ENCODE measurements around the gene CCDC106. TPM values are rescaled to one million over a fixed set of nuclear protein-coding genes. Genes with fewer than 3 reads are reported as not detected.

The CCDC106 gene
- total RNA-seq, 6 experiments from 2014 or later = 6.1 to 19.7 (median 9.8) TPM

DNA sequence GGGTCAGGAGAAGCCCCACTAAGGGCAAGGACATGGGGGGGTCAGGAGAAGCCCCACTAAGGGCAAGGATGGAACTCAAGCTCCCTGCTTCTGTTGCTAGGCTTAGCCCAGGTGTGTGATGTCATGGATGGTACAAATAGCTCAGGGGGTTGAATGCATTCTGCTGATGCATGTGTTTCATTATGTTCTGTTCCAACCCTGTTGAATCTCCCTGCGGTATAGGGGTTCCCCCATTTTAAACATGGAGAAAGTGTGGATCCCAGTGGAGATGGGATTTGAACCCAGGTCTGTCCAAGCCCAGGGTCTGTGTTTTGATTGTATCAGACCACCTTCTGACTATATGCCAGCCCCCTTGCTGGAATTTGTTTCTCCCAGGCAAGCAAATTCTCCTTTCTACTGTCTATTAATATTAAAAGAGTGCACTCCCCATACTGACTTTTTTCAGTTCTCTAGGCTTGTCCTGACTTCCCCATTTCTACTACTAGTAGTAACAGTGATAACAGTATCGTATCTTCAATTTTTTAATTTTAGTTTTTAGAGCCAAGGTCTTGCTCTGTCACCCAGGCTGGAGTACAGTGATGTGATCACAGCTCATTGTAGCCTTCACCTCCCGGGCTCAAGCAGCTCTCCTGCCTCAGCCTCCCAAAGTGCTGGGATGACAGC is 35.9 kb upstream of the CCDC106 start:
- DNase-seq = no peak
- no peak for ATAC-seq
- intact Hi-C loops (cut with DNase I) = no loop called here
- WGBS (ENCODE audit: insufficient coverage, low coverage, low lambda C conversion rate, missing lambda C conversion rate) = 66% methylated on average over 3 of the region's 3 CpGs
- no peaks in the 10 kb centered on the region for H3K4me1 ChIP-seq
- H3K4me3 ChIP-seq = no peak overlapping the region
- peaks cover 0 to 14% (median 0%) of the 10 kb centered on the region in 4 donors for H3K36me3 ChIP-seq
- H3K9me3 ChIP-seq = no peaks in the 10 kb centered on the region
- TF ChIP-seq, protein P1, sequence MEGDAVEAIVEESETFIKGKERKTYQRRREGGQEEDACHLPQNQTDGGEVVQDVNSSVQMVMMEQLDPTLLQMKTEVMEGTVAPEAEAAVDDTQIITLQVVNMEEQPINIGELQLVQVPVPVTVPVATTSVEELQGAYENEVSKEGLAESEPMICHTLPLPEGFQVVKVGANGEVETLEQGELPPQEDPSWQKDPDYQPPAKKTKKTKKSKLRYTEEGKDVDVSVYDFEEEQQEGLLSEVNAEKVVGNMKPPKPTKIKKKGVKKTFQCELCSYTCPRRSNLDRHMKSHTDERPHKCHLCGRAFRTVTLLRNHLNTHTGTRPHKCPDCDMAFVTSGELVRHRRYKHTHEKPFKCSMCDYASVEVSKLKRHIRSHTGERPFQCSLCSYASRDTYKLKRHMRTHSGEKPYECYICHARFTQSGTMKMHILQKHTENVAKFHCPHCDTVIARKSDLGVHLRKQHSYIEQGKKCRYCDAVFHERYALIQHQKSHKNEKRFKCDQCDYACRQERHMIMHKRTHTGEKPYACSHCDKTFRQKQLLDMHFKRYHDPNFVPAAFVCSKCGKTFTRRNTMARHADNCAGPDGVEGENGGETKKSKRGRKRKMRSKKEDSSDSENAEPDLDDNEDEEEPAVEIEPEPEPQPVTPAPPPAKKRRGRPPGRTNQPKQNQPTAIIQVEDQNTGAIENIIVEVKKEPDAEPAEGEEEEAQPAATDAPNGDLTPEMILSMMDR (IDR thresholded peaks at IDR 0.05) = no peak
- TF ChIP-seq POLR2A (IDR thresholded peaks at IDR 0.05) = no peak
- no peaks in the 10 kb centered on the region for H3K27me3 ChIP-seq
- no peak overlapping the region for H3K27ac ChIP-seq

DNA sequence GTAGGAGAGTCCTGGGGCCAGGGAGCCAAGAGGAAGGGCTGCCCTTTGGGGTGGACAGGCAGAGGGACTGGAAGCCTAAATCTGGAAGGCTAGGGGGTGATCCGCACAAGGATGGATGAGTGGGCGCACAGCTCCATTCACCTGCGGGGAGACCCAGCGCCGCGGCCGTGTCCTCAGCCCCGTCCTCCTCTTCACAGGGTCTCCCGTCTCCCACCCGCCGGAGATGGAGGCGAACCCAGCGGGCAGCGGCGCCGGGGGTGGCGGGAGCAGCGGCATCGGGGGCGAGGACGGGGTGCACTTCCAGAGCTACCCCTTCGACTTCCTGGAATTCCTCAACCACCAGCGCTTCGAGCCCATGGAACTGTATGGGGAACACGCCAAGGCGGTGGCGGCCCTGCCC is 34.6 kb upstream of the CCDC106 start:
- Histone ChIP-seq H3K27ac (no peak overlapping the region), H3K36me3 (peaks cover 0 to 14% (median 0%) of the 10 kb centered on the region in 4 donors), H3K4me3 (no peak overlapping the region), H3K9me3 (no peaks in the 10 kb centered on the region), H3K4me1 (no peaks in the 10 kb centered on the region), H3K27me3 (no peaks in the 10 kb centered on the region)
- 100% methylated on average over 3 of the region's 27 CpGs for WGBS (ENCODE audit: insufficient coverage, low coverage, low lambda C conversion rate, missing lambda C conversion rate)
- intact Hi-C loops (cut with DNase I) = no loop called here
- ATAC-seq (no peak), DNase-seq (no peak)
- TF ChIP-seq, protein P1 (IDR thresholded peaks at IDR 0.05) = no peak
- TF ChIP-seq POLR2A (IDR thresholded peaks at IDR 0.05) = no peak

DNA sequence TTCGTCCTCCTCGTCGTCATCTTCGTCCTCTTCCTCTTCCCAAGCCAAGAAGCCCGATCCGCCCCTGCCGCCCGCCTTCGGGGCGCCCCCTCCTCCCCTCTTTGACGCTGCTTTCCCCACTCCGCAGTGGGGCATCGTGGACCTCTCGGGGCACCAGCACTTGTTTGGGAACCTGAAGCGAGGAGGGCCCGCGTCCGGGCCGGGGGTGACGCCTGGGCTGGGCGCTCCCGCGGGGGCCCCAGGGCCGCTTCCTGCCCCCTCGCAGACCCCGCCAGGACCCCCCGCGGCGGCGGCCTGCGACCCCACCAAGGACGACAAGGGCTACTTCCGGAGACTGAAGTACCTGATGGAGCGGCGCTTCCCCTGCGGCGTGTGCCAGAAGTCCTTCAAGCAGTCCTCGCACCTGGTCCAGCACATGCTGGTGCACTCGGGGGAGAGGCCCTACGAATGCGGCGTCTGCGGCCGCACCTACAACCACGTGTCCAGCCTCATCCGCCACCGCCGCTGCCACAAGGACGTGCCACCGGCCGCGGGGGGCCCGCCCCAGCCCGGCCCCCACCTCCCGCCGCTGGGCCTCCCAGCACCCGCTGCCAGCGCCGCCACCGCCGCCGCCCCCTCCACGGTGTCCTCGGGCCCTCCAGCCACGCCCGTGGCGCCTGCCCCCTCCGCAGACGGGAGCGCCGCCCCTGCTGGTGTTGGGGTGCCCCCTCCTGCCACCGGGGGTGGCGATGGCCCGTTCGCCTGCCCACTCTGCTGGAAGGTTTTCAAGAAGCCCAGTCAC is 33.9 kb upstream of the CCDC106 start:
- no peaks in the 10 kb centered on the region for H3K27me3 ChIP-seq
- intact Hi-C loops (cut with DNase I) = no loop called here
- H3K27ac ChIP-seq = no peak overlapping the region
- 87% methylated on average over 10 of the region's 75 CpGs for WGBS (ENCODE audit: insufficient coverage, low coverage, low lambda C conversion rate, missing lambda C conversion rate)
- DNase-seq = no peak
- no peak for ATAC-seq
- H3K36me3 ChIP-seq = peaks cover 0 to 14% (median 0%) of the 10 kb centered on the region in 4 donors
- no peaks in the 10 kb centered on the region for H3K4me1 ChIP-seq
- TF ChIP-seq, protein P1 (IDR thresholded peaks at IDR 0.05) = no peak
- no peak for TF ChIP-seq POLR2A (IDR thresholded peaks at IDR 0.05)
- H3K4me3 ChIP-seq = no peak overlapping the region
- H3K9me3 ChIP-seq = no peaks in the 10 kb centered on the region

DNA sequence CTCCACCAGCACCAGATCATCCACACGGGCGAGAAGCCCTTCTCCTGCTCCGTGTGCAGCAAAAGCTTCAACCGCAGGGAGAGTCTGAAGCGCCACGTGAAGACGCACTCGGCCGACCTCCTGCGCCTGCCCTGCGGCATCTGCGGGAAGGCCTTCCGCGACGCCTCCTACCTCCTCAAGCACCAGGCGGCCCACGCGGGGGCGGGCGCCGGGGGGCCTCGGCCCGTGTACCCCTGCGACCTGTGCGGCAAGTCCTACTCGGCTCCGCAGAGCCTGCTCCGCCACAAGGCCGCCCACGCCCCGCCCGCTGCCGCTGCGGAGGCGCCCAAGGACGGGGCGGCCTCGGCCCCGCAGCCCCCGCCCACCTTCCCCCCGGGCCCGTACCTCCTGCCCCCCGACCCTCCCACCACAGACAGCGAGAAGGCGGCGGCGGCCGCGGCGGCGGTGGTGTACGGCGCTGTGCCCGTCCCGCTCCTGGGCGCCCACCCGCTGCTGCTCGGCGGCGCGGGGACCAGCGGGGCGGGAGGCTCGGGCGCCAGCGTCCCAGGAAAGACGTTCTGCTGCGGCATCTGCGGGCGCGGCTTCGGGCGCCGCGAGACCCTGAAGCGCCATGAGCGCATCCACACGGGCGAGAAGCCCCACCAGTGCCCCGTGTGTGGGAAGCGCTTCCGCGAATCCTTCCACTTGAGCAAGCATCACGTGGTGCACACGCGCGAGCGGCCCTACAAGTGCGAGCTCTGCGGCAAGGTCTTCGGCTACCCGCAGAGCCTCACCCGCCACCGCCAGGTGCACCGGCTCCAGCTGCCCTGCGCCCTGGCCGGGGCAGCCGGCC is 33.1 kb upstream of the CCDC106 start:
- no peak for TF ChIP-seq POLR2A (IDR thresholded peaks at IDR 0.05)
- no peaks in the 10 kb centered on the region for H3K4me1 ChIP-seq
- H3K27ac ChIP-seq = no peak overlapping the region
- peaks cover 0 to 14% (median 0%) of the 10 kb centered on the region in 4 donors for H3K36me3 ChIP-seq
- H3K4me3 ChIP-seq = no peak overlapping the region
- DNase-seq (no peak), ATAC-seq (no peak)
- H3K9me3 ChIP-seq = no peaks in the 10 kb centered on the region
- intact Hi-C loops (cut with DNase I) = no loop called here
- H3K27me3 ChIP-seq = no peaks in the 10 kb centered on the region
- 100% methylated on average over 30 of the region's 98 CpGs for WGBS (ENCODE audit: insufficient coverage, low coverage, low lambda C conversion rate, missing lambda C conversion rate)
